Measurements from ENCODE around the gene MCEMP1.

MCEMP1 gene

GRCh38 chr19:7663706-7664105, 13.2 kb upstream of the MCEMP1 start:
- no peak overlapping the region for H3K23ac ChIP-seq (ENCODE audit: low read length)
- no CpG with 5 or more reads among the region's 7 CpGs for WGBS (ENCODE audit: extremely low coverage, insufficient coverage, insufficient read length)
- no peak overlapping the region for H4K12ac ChIP-seq (ENCODE audit: low read depth, low read length)
- H3K4me1 ChIP-seq (ENCODE audit: control insufficient read depth in 1 of 2, insufficient read depth in 2 of 2, low read length in 2 of 2) = no peaks in the 10 kb centered on the region
- H3K4me3 ChIP-seq (ENCODE audit: low read depth, low read length) = no peak overlapping the region
- H4K8ac ChIP-seq (ENCODE audit: low read depth, low read length) = no peak overlapping the region
- H3K9me3 ChIP-seq (ENCODE audit: insufficient read depth, low read depth, low read length) = peaks cover 2% of the 10 kb centered on the region
- H3K79me1 ChIP-seq (ENCODE audit: low read length) = no peaks in the 10 kb centered on the region
- H3K36me3 ChIP-seq (ENCODE audit: control insufficient read depth in 1 of 2, insufficient read depth in 2 of 2, low read length in 2 of 2) = no peaks in the 10 kb centered on the region
- no peaks in the 10 kb centered on the region for H3K79me2 ChIP-seq (ENCODE audit: control insufficient read depth, insufficient read depth, low read length, poor library complexity)
- H3K4ac ChIP-seq (ENCODE audit: low read depth, low read length) = no peak overlapping the region
- peaks cover 1% of the 10 kb centered on the region for H3K27me3 ChIP-seq (ENCODE audit: insufficient read depth, low read length)
- H3K9ac ChIP-seq (ENCODE audit: low read length) = no peak overlapping the region
- no peak for DNase-seq
- H2BK5ac ChIP-seq (ENCODE audit: low read depth, low read length, poor library complexity) = no peak overlapping the region
- no peak overlapping the region for H3K14ac ChIP-seq (ENCODE audit: low read length)
- no peak overlapping the region for H2AFZ ChIP-seq (ENCODE audit: insufficient read depth, low read length, poor library complexity)
- no peak overlapping the region for H2BK120ac ChIP-seq (ENCODE audit: insufficient read depth, low read length, poor library complexity)
- no peak overlapping the region for H3K27ac ChIP-seq (ENCODE audit: low read depth, low read length)
- H2BK12ac ChIP-seq (ENCODE audit: low read length) = no peak overlapping the region
- H2AK5ac ChIP-seq (ENCODE audit: low read length) = no peak overlapping the region
- no peak overlapping the region for H3K4me2 ChIP-seq (ENCODE audit: low read length)
- no peak overlapping the region for H3K18ac ChIP-seq (ENCODE audit: low read length)
- no peak overlapping the region for H4K91ac ChIP-seq (ENCODE audit: low read depth, low read length)

DNA sequence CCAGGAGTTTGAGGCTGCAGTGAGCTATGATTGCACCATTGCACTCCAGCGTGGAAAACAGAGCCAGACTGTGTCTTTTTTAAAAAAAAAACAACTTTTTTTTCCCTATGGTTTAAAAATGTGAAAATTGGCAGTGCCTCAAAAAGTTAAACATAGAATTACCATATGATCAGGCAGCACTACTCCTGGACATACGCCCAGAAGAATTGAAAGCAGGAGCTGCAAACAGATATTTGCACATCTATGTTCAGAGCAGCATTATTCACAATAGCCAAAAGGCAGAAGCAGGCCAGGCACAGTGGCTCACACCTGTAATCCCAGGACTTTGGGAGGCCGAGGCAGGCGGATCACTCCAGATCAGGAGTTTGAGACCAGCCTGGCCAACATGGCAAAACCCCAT, 11.8 kb upstream of the MCEMP1 start:
- H3K79me2 ChIP-seq (ENCODE audit: control insufficient read depth, insufficient read depth, low read length, poor library complexity) = no peaks in the 10 kb centered on the region
- peaks cover 6% of the 10 kb centered on the region for H3K9me3 ChIP-seq (ENCODE audit: insufficient read depth, low read depth, low read length)
- H3K79me1 ChIP-seq (ENCODE audit: low read length) = no peaks in the 10 kb centered on the region
- no peak overlapping the region for H2AK5ac ChIP-seq (ENCODE audit: low read length)
- no peak overlapping the region for H3K4ac ChIP-seq (ENCODE audit: low read depth, low read length)
- H3K27ac ChIP-seq (ENCODE audit: low read depth, low read length) = no peak overlapping the region
- H3K9ac ChIP-seq (ENCODE audit: low read length) = no peak overlapping the region
- H3K36me3 ChIP-seq (ENCODE audit: control insufficient read depth in 1 of 2, insufficient read depth in 2 of 2, low read length in 2 of 2) = no peaks in the 10 kb centered on the region
- H2BK120ac ChIP-seq (ENCODE audit: insufficient read depth, low read length, poor library complexity) = no peak overlapping the region
- no peak overlapping the region for H3K4me2 ChIP-seq (ENCODE audit: low read length)
- no peak overlapping the region for H3K18ac ChIP-seq (ENCODE audit: low read length)
- no peak overlapping the region for H2BK12ac ChIP-seq (ENCODE audit: low read length)
- no peak overlapping the region for H4K12ac ChIP-seq (ENCODE audit: low read depth, low read length)
- H4K91ac ChIP-seq (ENCODE audit: low read depth, low read length) = no peak overlapping the region
- no peak overlapping the region for H2AFZ ChIP-seq (ENCODE audit: insufficient read depth, low read length, poor library complexity)
- no peak overlapping the region for H3K4me3 ChIP-seq (ENCODE audit: low read depth, low read length)
- no peak for DNase-seq
- no peak overlapping the region for H4K8ac ChIP-seq (ENCODE audit: low read depth, low read length)
- H2BK5ac ChIP-seq (ENCODE audit: low read depth, low read length, poor library complexity) = no peak overlapping the region
- no peaks in the 10 kb centered on the region for H3K4me1 ChIP-seq (ENCODE audit: control insufficient read depth in 1 of 2, insufficient read depth in 2 of 2, low read length in 2 of 2)
- H3K27me3 ChIP-seq (ENCODE audit: insufficient read depth, low read length) = peaks cover 5% of the 10 kb centered on the region
- no CpG with 5 or more reads among the region's 4 CpGs for WGBS (ENCODE audit: extremely low coverage, insufficient coverage, insufficient read length)
- no peak overlapping the region for H3K14ac ChIP-seq (ENCODE audit: low read length)
- H3K23ac ChIP-seq (ENCODE audit: low read length) = no peak overlapping the region

- H3K27ac ChIP-seq (ENCODE audit: low read depth, low read length) = no peak within 1 kb of the TSS
- H2AFZ ChIP-seq (ENCODE audit: insufficient read depth, low read length, poor library complexity) = no peak within 1 kb of the TSS
- no peak within 1 kb of the TSS for H3K23ac ChIP-seq (ENCODE audit: low read length)
- H2BK12ac ChIP-seq (ENCODE audit: low read length) = no peak within 1 kb of the TSS
- DNase-seq = no peak
- H2BK5ac ChIP-seq (ENCODE audit: low read depth, low read length, poor library complexity) = no peak within 1 kb of the TSS
- no peak within 1 kb of the TSS for H3K4me3 ChIP-seq (ENCODE audit: low read depth, low read length)
- no peaks in the 10 kb centered on the region for H3K79me1 ChIP-seq (ENCODE audit: low read length)
- no peak within 1 kb of the TSS for H2BK120ac ChIP-seq (ENCODE audit: insufficient read depth, low read length, poor library complexity)
- H3K79me2 ChIP-seq (ENCODE audit: control insufficient read depth, insufficient read depth, low read length, poor library complexity) = no peaks in the 10 kb centered on the region
- WGBS (ENCODE audit: extremely low coverage, insufficient coverage, insufficient read length) = no CpG with 5 or more reads among the region's 9 CpGs
- H3K36me3 ChIP-seq (ENCODE audit: control insufficient read depth in 1 of 2, insufficient read depth in 2 of 2, low read length in 2 of 2) = no peaks in the 10 kb centered on the region
- no peak within 1 kb of the TSS for H3K4me2 ChIP-seq (ENCODE audit: low read length)
- H3K27me3 ChIP-seq (ENCODE audit: insufficient read depth, low read length) = peaks cover 11% of the 10 kb centered on the region
- H3K4me1 ChIP-seq (ENCODE audit: control insufficient read depth in 1 of 2, insufficient read depth in 2 of 2, low read length in 2 of 2) = no peaks in the 10 kb centered on the region
- no peak within 1 kb of the TSS for H2AK5ac ChIP-seq (ENCODE audit: low read length)
- H4K8ac ChIP-seq (ENCODE audit: low read depth, low read length) = no peak within 1 kb of the TSS
- peaks cover 12% of the 10 kb centered on the region for H3K9me3 ChIP-seq (ENCODE audit: insufficient read depth, low read depth, low read length)
- H4K12ac ChIP-seq (ENCODE audit: low read depth, low read length) = no peak within 1 kb of the TSS
- H3K9ac ChIP-seq (ENCODE audit: low read length) = no peak within 1 kb of the TSS
- no peak within 1 kb of the TSS for H3K14ac ChIP-seq (ENCODE audit: low read length)
- H3K4ac ChIP-seq (ENCODE audit: low read depth, low read length) = no peak within 1 kb of the TSS
- no peak within 1 kb of the TSS for H4K91ac ChIP-seq (ENCODE audit: low read depth, low read length)
- H3K18ac ChIP-seq (ENCODE audit: low read length) = no peak within 1 kb of the TSS
Observed at GRCh38 chr19:7668842-7669241, 8.0 kb upstream of the MCEMP1 start, which contains the start of gene RETN. Gene RETN (plus strand): TSS chr19:7669049. CDS start chr19:7669327, 278 bp downstream.

DNA sequence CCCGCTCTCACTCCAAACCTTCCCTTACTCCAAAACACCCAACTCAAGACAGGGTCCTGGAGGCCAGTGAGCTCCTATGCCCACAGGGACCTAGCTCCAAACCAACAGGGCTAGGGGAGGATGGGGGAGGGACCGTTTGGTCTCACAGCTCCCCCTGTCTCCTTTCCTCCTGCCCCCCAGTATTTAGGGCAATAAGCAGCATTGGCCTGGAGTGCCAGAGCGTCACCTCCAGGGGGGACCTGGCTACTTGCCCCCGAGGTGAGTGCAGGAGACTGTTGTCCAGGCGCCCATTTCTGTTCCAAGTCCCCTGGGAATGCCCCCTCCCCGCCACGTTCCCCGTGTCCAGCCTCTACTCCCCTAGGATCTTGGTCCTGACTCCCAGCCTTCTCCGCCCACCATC, 7.2 kb upstream of the MCEMP1 start:
- H3K4ac ChIP-seq (ENCODE audit: low read depth, low read length) = no peak overlapping the region
- no peak overlapping the region for H3K4me2 ChIP-seq (ENCODE audit: low read length)
- no peak overlapping the region for H3K23ac ChIP-seq (ENCODE audit: low read length)
- H2BK12ac ChIP-seq (ENCODE audit: low read length) = no peak overlapping the region
- H3K4me1 ChIP-seq (ENCODE audit: control insufficient read depth in 1 of 2, insufficient read depth in 2 of 2, low read length in 2 of 2) = no peaks in the 10 kb centered on the region
- peaks cover 12% of the 10 kb centered on the region for H3K9me3 ChIP-seq (ENCODE audit: insufficient read depth, low read depth, low read length)
- H3K4me3 ChIP-seq (ENCODE audit: low read depth, low read length) = no peak overlapping the region
- H3K27ac ChIP-seq (ENCODE audit: low read depth, low read length) = no peak overlapping the region
- H3K79me2 ChIP-seq (ENCODE audit: control insufficient read depth, insufficient read depth, low read length, poor library complexity) = no peaks in the 10 kb centered on the region
- peaks cover 11% of the 10 kb centered on the region for H3K27me3 ChIP-seq (ENCODE audit: insufficient read depth, low read length)
- H3K18ac ChIP-seq (ENCODE audit: low read length) = no peak overlapping the region
- H2AFZ ChIP-seq (ENCODE audit: insufficient read depth, low read length, poor library complexity) = no peak overlapping the region
- no peak overlapping the region for H4K8ac ChIP-seq (ENCODE audit: low read depth, low read length)
- H3K9ac ChIP-seq (ENCODE audit: low read length) = no peak overlapping the region
- H3K79me1 ChIP-seq (ENCODE audit: low read length) = no peaks in the 10 kb centered on the region
- H4K91ac ChIP-seq (ENCODE audit: low read depth, low read length) = no peak overlapping the region
- H3K36me3 ChIP-seq (ENCODE audit: control insufficient read depth in 1 of 2, insufficient read depth in 2 of 2, low read length in 2 of 2) = no peaks in the 10 kb centered on the region
- H4K12ac ChIP-seq (ENCODE audit: low read depth, low read length) = no peak overlapping the region
- 100% methylated on average over 1 of the region's 9 CpGs for WGBS (ENCODE audit: extremely low coverage, insufficient coverage, insufficient read length)
- no peak overlapping the region for H2BK120ac ChIP-seq (ENCODE audit: insufficient read depth, low read length, poor library complexity)
- DNase-seq = no peak
- no peak overlapping the region for H3K14ac ChIP-seq (ENCODE audit: low read length)
- H2BK5ac ChIP-seq (ENCODE audit: low read depth, low read length, poor library complexity) = no peak overlapping the region
- no peak overlapping the region for H2AK5ac ChIP-seq (ENCODE audit: low read length)
